Measurements from ENCODE around the gene TPM4.

The TPM4 gene

GRCh38 chr19:16042533-16043085, 33.7 kb upstream of the TPM4 start:
- no peak for DNase-seq

GRCh38 chr19:16043156-16043757, 33.0 kb upstream of the TPM4 start:
- DNase-seq: no peak

- no peak for DNase-seq
These were observed 31.5 kb upstream of the TPM4 start for GRCh38 chr19:16044746-16045145.

GRCh38 chr19:16045171-16045570, 31.1 kb upstream of the TPM4 start:
- DNase-seq: no peak

- no peak for DNase-seq
These were observed 30.4 kb upstream of the TPM4 start for GRCh38 chr19:16045893-16046292.

- no peak for DNase-seq
These were observed 27.7 kb upstream of the TPM4 start for GRCh38 chr19:16048583-16048982.

- DNase-seq: no peak
These were observed 24.9 kb upstream of the TPM4 start for GRCh38 chr19:16051254-16052025.

GRCh38 chr19:16052353-16052752, 23.9 kb upstream of the TPM4 start:
- no peak for DNase-seq

GRCh38 chr19:16057062-16057461, 19.2 kb upstream of the TPM4 start:
- no peak for DNase-seq

- DNase-seq: no peak
These were observed 16.0 kb upstream of the TPM4 start for GRCh38 chr19:16060294-16060693.

- no peak for DNase-seq
These were observed 14.4 kb upstream of the TPM4 start for GRCh38 chr19:16061943-16062342.

- DNase-seq: peak; percentile 24
These were observed 13.5 kb upstream of the TPM4 start for GRCh38 chr19:16062789-16063188.

- no peak for DNase-seq
These were observed 11.9 kb upstream of the TPM4 start for GRCh38 chr19:16064209-16064889.

- no peak for DNase-seq
These were observed 9.6 kb upstream of the TPM4 start for GRCh38 chr19:16066611-16067104.

- no peak for DNase-seq
These were observed 8.9 kb upstream of the TPM4 start for GRCh38 chr19:16067205-16067938.

GRCh38 chr19:16068696-16069259, 7.5 kb upstream of the TPM4 start:
- DNase-seq: no peak

GRCh38 chr19:16069813-16070365, 6.4 kb upstream of the TPM4 start:
- DNase-seq: no peak

GRCh38 chr19:16070366-16070990, 5.8 kb upstream of the TPM4 start:
- no peak for DNase-seq

GRCh38 chr19:16071072-16071691, 5.1 kb upstream of the TPM4 start:
- DNase-seq: no peak

- no peak for DNase-seq
These were observed 2.8 kb upstream of the TPM4 start for GRCh38 chr19:16073481-16073880.

- no peak for DNase-seq
These were observed 2.3 kb upstream of the TPM4 start for GRCh38 chr19:16073988-16074387.
